ENCODE measurements around the gene KNL1.
"Not testable (repeated sequence)": the region's sequence is repeated elsewhere in the genome, so short reads cannot be mapped to it uniquely, and the experiment has no call there.

Gene KNL1

GRCh38 chr15:40676906-40677305 lies 82.9 kb downstream of the KNL1 start:
- not testable (repeated sequence) for DNase-seq

- no peak for DNase-seq
Measured at GRCh38 chr15:40680151-40680550, 86.1 kb downstream of the KNL1 start.

- not testable (repeated sequence) for DNase-seq
Measured at GRCh38 chr15:40680959-40681358, 86.9 kb downstream of the KNL1 start.

GRCh38 chr15:40684381-40684780 lies 90.3 kb downstream of the KNL1 start:
- DNase-seq: no peak

GRCh38 chr15:40685376-40685775 lies 91.3 kb downstream of the KNL1 start:
- DNase-seq: no peak

- DNase-seq: no peak
Measured at GRCh38 chr15:40688932-40689799, 95.1 kb downstream of the KNL1 start.

- DNase-seq: no peak
Measured at GRCh38 chr15:40691737-40692136, 97.7 kb downstream of the KNL1 start.

- DNase-seq: no peak
Measured at GRCh38 chr15:40693904-40694687, 100.0 kb downstream of the KNL1 start.

GRCh38 chr15:40694688-40695468 lies 100.8 kb downstream of the KNL1 start, which contains the start of gene RAD51:
RAD51 (plus strand) TSS chr15:40695174; CDS start chr15:40698759, 3,585 bp downstream.
- peak; percentile 93 for DNase-seq

GRCh38 chr15:40695469-40695890 lies 101.4 kb downstream of the KNL1 start:
- DNase-seq: no peak

- DNase-seq: no peak
Measured at GRCh38 chr15:40696228-40696627, 102.2 kb downstream of the KNL1 start.

- DNase-seq: no peak
Measured at GRCh38 chr15:40697916-40698315, 103.9 kb downstream of the KNL1 start.

GRCh38 chr15:40702077-40702476 lies 108.0 kb downstream of the KNL1 start:
- no peak for DNase-seq

GRCh38 chr15:40706121-40706520 lies 112.1 kb downstream of the KNL1 start:
- no peak for DNase-seq

All from CD4-positive, alpha-beta T cell treated with Interferon gamma for 1 hour (primary cell).